Right atrium auricular region (tissue), 2 donors: ENCODE results near the gene NMRAL1. TPM values are rescaled to one million over a fixed set of nuclear protein-coding genes. Genes with fewer than 3 reads are reported as not detected.

Experiments used
- DNase-seq: peaks from one replicate; pipeline ENCODE4 v3.0.0-alpha.2; 2019; ENCODE audit warnings: low spot score
- H3K27ac ChIP-seq, 2 donors: fragments of 200-600 bp; sonication (generic); 1 replicate in 1 of 2; 2 replicates in 1 of 2; pipeline ENCODE4 v1.5.1; 2016 to 2019
- H3K27me3 ChIP-seq, 2 donors: fragments of 200-600 bp; sonication (generic); one replicate each; pipeline versions ENCODE4 v1.5.1 to v1.6.0; 2017 to 2019
- H3K36me3 ChIP-seq: fragments of 200-600 bp; sonication (generic); one replicate; pipeline ENCODE4 v1.5.1; 2016
- H3K4me1 ChIP-seq, 2 donors: fragments of 200-600 bp; sonication (generic); one replicate each; pipeline versions ENCODE4 v1.5.1 to v1.6.0; 2017 to 2019
- H3K4me3 ChIP-seq, 2 donors: fragments of 200-600 bp; sonication (generic); 1 replicate in 1 of 2; 2 replicates in 1 of 2; pipeline ENCODE4 v1.5.1; 2017 to 2019; ENCODE audit warnings: mild to moderate bottlenecking in 1 of 2, moderate library complexity in 1 of 2
- H3K9me3 ChIP-seq, 2 donors: fragments of 200-600 bp; sonication (generic); one replicate each; pipeline ENCODE4 v1.5.1; 2019
- total RNA-seq, 2 donors: library from RNA; depleted of rRNA; stranded (reverse); fragments of >200 nt; gene quantifications; one replicate each; pipeline ENCODE4 v1.1.0, GENCODE V29; 2016
- TF ChIP-seq, protein P1 (sequence below), 2 donors: fragments of 200-600 bp; sonication (generic); IDR thresholded peaks; one replicate each; pipeline ENCODE4 v1.5.1; 2019; ENCODE audit warnings: antibody characterized with exemption in 2 of 2

NMRAL1 gene
- total RNA-seq, 2 donors from 2014 or later = 18.7 to 36.3 TPM

DNA sequence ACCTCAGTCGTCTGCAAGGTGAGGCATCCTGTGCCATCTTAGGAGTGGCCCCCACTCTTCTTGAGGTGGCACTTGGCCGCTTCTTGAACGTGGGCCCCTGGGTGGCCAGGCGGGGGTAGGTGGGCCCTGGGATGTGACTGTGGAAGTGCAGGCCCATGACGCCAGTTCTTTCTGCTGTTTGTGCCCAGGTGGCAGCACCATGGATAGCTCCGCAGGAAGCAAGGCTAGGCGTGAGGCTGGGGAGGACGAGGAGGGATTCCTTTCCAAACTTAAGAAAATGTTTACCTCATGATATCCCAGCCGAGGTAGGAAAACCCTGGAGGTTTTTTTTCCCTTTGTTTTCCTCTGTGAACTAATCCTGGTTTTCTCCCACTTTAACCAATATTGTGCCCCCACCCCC lies 19.8 kb downstream of the NMRAL1 start:
- H3K4me3 ChIP-seq = no peak overlapping the region
- TF ChIP-seq, protein P1, sequence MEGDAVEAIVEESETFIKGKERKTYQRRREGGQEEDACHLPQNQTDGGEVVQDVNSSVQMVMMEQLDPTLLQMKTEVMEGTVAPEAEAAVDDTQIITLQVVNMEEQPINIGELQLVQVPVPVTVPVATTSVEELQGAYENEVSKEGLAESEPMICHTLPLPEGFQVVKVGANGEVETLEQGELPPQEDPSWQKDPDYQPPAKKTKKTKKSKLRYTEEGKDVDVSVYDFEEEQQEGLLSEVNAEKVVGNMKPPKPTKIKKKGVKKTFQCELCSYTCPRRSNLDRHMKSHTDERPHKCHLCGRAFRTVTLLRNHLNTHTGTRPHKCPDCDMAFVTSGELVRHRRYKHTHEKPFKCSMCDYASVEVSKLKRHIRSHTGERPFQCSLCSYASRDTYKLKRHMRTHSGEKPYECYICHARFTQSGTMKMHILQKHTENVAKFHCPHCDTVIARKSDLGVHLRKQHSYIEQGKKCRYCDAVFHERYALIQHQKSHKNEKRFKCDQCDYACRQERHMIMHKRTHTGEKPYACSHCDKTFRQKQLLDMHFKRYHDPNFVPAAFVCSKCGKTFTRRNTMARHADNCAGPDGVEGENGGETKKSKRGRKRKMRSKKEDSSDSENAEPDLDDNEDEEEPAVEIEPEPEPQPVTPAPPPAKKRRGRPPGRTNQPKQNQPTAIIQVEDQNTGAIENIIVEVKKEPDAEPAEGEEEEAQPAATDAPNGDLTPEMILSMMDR (IDR thresholded peaks at IDR 0.05) = no peak
- DNase-seq = no peak
- H3K4me1 ChIP-seq = no peaks in the 10 kb centered on the region
- peaks cover 73% of the 10 kb centered on the region for H3K36me3 ChIP-seq
- H3K27ac ChIP-seq = no peak overlapping the region
- H3K9me3 ChIP-seq = no peaks in the 10 kb centered on the region
- H3K27me3 ChIP-seq = no peaks in the 10 kb centered on the region

DNA sequence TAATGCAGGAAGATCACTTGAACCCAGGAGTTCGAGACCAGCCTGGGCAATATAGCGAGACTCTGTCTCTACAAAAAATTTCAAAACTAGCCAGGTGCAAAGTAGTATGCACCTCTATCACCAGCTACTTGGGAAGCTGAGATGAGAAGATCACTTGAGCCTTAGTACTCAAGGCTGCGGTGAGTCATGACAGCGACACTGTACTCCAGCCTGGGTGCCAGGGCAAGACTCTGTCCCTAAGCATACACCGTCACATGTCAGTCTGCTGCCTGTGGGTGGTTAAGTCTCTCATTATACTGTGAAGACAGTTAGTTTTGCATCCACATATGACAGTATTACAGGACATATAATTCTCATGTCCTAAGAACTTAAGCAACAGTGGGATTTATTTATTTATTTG lies 21.8 kb downstream of the NMRAL1 start:
- H3K4me1 ChIP-seq = no peaks in the 10 kb centered on the region
- no peak for DNase-seq
- TF ChIP-seq, protein P1 (IDR thresholded peaks at IDR 0.05) = no peak

DNA sequence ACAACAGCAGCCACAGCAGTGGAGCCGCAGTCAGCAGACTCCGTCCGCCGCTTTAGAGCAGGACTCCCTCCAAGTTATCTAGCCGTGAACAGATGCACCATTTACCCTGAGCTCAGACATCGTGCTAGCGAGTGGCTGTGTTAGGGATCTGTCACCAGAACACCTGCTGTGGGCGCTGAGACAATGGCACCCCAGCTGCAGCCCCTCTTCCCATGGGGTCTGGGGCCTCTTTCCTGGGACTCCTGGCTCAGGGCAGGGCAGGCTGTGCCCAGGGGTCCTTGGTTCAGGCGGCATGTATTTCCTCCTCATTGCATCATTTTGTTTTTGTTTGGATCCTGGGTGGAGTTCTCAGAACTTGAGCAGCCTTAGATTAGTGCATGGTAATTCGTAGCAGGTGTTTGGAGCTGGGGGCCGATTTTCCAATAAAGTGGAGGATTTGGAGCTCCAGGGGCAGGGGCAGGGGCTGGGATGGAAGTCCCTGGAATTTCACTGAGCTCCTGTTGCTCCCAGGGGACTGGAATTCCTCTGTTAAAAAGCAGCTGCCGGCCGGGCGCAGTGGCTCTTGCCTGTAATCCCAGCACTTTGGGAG lies 23.4 kb downstream of the NMRAL1 start:
- Histone ChIP-seq H3K27ac (no peak overlapping the region), H3K4me1 (no peaks in the 10 kb centered on the region), H3K4me3 (no peak overlapping the region), H3K36me3 (peaks cover 91% of the 10 kb centered on the region), H3K27me3 (no peaks in the 10 kb centered on the region), H3K9me3 (no peaks in the 10 kb centered on the region)
- TF ChIP-seq, protein P1 (IDR thresholded peaks at IDR 0.05) = no peak
- no peak for DNase-seq

More for the DNA sequence above, 21.8 kb downstream of the NMRAL1 start:
- H3K9me3 ChIP-seq = no peaks in the 10 kb centered on the region
- H3K27me3 ChIP-seq = no peaks in the 10 kb centered on the region
- peaks cover 91% of the 10 kb centered on the region for H3K36me3 ChIP-seq
- no peak overlapping the region for H3K4me3 ChIP-seq
- no peak overlapping the region for H3K27ac ChIP-seq

DNA sequence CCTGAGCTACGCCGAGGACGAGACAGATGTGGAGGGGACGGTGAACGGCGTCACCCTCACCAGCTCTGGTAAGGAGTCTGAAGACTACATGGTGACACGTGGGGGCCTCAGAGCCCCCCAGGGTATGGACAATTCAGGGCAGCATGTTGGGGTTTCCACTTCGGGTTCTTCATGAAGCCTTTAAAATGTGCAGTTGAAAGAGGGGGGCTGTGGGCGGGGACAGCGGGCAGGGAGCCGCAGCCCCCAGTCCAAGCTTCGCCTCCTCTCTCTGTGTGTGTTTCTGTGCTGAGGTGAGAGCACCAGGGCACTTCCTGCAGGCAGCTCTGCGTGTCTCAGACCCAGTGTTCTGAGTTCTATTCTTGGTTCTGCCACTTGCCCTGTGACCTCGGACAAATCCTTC lies 24.0 kb downstream of the NMRAL1 start:
- Histone ChIP-seq H3K36me3 (peaks cover 91% of the 10 kb centered on the region), H3K27ac (no peak overlapping the region), H3K4me3 (no peak overlapping the region), H3K4me1 (no peaks in the 10 kb centered on the region), H3K9me3 (no peaks in the 10 kb centered on the region), H3K27me3 (no peaks in the 10 kb centered on the region)
- TF ChIP-seq, protein P1 (IDR thresholded peaks at IDR 0.05) = no peak
- no peak for DNase-seq

DNA sequence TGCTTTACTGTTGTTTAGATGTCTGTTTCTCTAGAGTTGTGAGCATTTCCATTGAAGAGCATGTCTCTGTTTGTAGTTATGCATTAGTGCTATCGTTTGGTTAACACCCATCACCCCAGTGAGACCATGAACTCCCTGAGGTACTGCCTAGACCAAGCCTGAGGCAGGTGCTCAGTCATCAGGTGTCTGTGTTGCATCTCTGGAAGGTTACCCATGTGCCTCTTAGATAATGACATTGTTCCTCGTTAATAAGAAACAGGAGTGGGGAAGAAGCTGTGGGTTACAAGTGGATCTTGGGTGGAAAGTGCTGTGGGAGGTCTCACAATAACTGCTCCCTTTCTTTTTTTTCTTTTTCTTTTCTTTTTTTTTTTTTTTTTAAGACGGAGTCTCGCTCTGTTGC lies 30.4 kb downstream of the NMRAL1 start:
- Histone ChIP-seq H3K36me3 (peaks cover 100% of the 10 kb centered on the region), H3K27ac (no peak overlapping the region), H3K9me3 (no peaks in the 10 kb centered on the region), H3K27me3 (no peaks in the 10 kb centered on the region), H3K4me3 (no peak overlapping the region), H3K4me1 (no peaks in the 10 kb centered on the region)
- no peak for DNase-seq
- TF ChIP-seq, protein P1 (IDR thresholded peaks at IDR 0.05) = no peak

DNA sequence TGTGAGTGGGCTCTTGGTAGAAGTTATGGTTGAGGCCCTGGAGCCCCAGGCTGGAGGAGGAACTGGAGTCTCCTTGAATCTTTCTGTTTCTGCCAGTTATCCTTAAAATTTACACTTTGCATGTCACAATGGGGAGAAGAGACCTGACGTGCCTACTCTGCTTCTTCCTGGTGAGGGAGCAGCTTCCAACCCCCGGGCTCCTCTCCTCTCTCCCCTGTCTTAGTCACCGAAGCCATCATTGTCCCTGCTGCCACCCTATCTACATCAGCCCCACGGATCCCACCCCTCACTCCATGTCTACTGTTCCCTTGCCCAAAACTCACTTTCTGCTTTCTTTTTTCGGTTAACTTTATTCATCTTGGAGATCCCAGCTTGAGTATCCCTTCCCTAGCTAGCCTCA lies 31.2 kb downstream of the NMRAL1 start:
- no peaks in the 10 kb centered on the region for H3K27me3 ChIP-seq
- H3K27ac ChIP-seq = no peak overlapping the region
- TF ChIP-seq, protein P1 (IDR thresholded peaks at IDR 0.05) = no peak
- no peak overlapping the region for H3K4me3 ChIP-seq
- peaks cover 100% of the 10 kb centered on the region for H3K36me3 ChIP-seq
- H3K4me1 ChIP-seq = no peaks in the 10 kb centered on the region
- no peaks in the 10 kb centered on the region for H3K9me3 ChIP-seq
- DNase-seq = no peak
